Stimulated activated naive CD4-positive, alpha-beta T cell treated with Interleukin-2 at 50 U/mL for 16 hours (primary cell): ENCODE data around the gene ADGRD1.

ENCODE experiments used
- DNase-seq: peaks from one replicate; lab custom pipeline; 2025; lab: John Stamatoyannopoulos, UW

ADGRD1 gene

GRCh38 chr12:131135786-131136538 is 182.3 kb downstream of the ADGRD1 start:
- DNase-seq, result no peak

- no peak for DNase-seq
These were observed 182.8 kb downstream of the ADGRD1 start for GRCh38 chr12:131136539-131136872.

- no peak for DNase-seq
These were observed 183.5 kb downstream of the ADGRD1 start for GRCh38 chr12:131137009-131137835.

GRCh38 chr12:131137836-131138637 is 184.3 kb downstream of the ADGRD1 start:
- no peak for DNase-seq

- no peak for DNase-seq
These were observed 185.1 kb downstream of the ADGRD1 start for GRCh38 chr12:131138638-131139362.

- DNase-seq, result no peak
These were observed 185.8 kb downstream of the ADGRD1 start for GRCh38 chr12:131139363-131140068.

- no peak for DNase-seq
These were observed 186.3 kb downstream of the ADGRD1 start for GRCh38 chr12:131140069-131140435.

- DNase-seq, result no peak
These were observed 187.0 kb downstream of the ADGRD1 start for GRCh38 chr12:131140697-131141096.

- DNase-seq, result no peak
These were observed 187.8 kb downstream of the ADGRD1 start for GRCh38 chr12:131141514-131141913.

GRCh38 chr12:131142891-131143657 is 189.4 kb downstream of the ADGRD1 start:
- DNase-seq, result no peak

- no peak for DNase-seq
These were observed 192.5 kb downstream of the ADGRD1 start for GRCh38 chr12:131146173-131146675.

- no peak for DNase-seq
These were observed 193.6 kb downstream of the ADGRD1 start for GRCh38 chr12:131147293-131147692.

GRCh38 chr12:131147894-131148293 is 194.2 kb downstream of the ADGRD1 start:
- DNase-seq, result no peak

GRCh38 chr12:131151558-131152345 is 198.0 kb downstream of the ADGRD1 start:
- DNase-seq, result no peak

GRCh38 chr12:131152587-131152986 is 198.9 kb downstream of the ADGRD1 start:
- no peak for DNase-seq

- DNase-seq, result no peak
These were observed 199.3 kb downstream of the ADGRD1 start for GRCh38 chr12:131153016-131153415.

- DNase-seq, result no peak
These were observed 200.2 kb downstream of the ADGRD1 start for GRCh38 chr12:131153956-131154355.

- DNase-seq, result no peak
These were observed 201.4 kb downstream of the ADGRD1 start for GRCh38 chr12:131155131-131155530.

GRCh38 chr12:131157743-131158142 is 204.0 kb downstream of the ADGRD1 start:
- DNase-seq, result no peak
